NT2/D1 (cell line): ENCODE measurements around the gene GSE1.

ENCODE experiments used
- DNase-seq: peaks from one replicate; pipeline ENCODE4 v3.0.0-alpha.2; 2011; ENCODE audit warnings: low read depth, low spot score
- H3K27me3 ChIP-seq: 2 replicates; pipeline ENCODE4 v1.6.0; 2011; ENCODE audit warnings: mild to moderate bottlenecking; ENCODE audit not compliant: insufficient read length, insufficient read depth
- H3K36me3 ChIP-seq: 2 replicates; pipeline ENCODE4 v1.6.1; 2011; ENCODE audit warnings: mild to moderate bottlenecking, low read length, mixed read lengths; ENCODE audit not compliant: insufficient read depth, insufficient read length
- H3K4me1 ChIP-seq: 2 replicates; pipeline ENCODE4 v1.5.1; 2011; ENCODE audit not compliant: insufficient read depth, insufficient read length
- H3K4me3 ChIP-seq: 2 replicates; pipeline ENCODE4 v1.5.1; 2011; ENCODE audit warnings: low read depth; ENCODE audit not compliant: insufficient read length
- H3K9ac ChIP-seq: 2 replicates; pipeline ENCODE4 v1.6.0; 2011; ENCODE audit warnings: low read depth; ENCODE audit not compliant: insufficient read length
- H3K9me3 ChIP-seq: 2 replicates; pipeline ENCODE4 v1.5.1; 2011; ENCODE audit warnings: mild to moderate bottlenecking, low read length; ENCODE audit not compliant: insufficient read depth
- SUZ12 ChIP-seq: IDR thresholded peaks from 2 replicates; pipeline ENCODE4 v1.6.1; 2011; ENCODE audit not compliant: insufficient read length, insufficient read depth; ENCODE audit errors: extremely low read depth
- YY1 ChIP-seq: IDR thresholded peaks from 2 replicates; pipeline ENCODE4 v1.6.1; 2011; ENCODE audit not compliant: insufficient read length, insufficient read depth
- ZNF274 ChIP-seq: IDR thresholded peaks from 2 replicates; pipeline ENCODE4 v1.6.1; 2011; ENCODE audit warnings: mild to moderate bottlenecking, low read depth, low read length

Gene GSE1

DNA sequence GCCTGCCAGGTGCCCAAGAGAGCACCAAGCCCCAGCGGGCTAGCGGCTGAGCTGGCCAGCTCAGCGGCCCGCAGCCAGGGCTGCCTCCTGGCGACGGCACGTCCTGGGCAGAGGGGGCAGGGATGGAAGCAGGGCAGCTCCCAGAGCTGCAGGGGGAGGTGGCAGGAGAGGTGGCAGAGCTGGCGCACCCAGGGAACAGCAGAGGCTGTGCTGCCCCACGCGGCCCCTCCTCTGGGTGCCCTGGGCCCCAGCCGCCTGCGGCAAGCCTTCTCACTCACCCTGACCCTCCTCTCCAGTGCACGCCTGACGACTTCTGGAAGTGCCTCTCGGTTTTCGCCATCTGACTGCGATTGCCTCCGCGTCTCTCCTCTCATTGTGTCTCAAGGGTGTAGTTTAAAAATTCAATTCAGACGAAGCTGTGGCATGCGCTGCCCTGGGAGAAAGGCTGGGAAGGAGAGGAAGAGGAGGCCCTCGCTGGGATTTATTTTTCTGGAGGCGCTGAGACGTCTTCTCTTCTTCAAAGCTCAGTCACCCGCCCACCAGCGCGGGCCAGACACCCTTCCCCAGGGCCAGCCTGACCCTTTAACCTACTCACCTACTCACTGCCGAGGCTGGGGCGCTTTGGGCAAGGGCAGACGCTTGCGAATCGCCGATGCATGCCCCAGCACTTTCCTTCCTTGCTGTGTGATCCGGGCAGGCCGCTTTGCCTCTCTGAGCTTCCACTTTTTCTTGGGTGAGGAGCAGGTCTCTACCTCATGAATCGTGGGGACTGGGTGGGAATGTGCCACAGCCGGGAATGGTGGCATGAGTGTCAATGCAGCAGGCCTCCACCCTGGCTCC is 24.9 kb downstream of the GSE1 start:
- Histone ChIP-seq H3K4me1 (peaks cover 26% of the 10 kb centered on the region), H3K9me3 (no peaks in the 10 kb centered on the region), H3K36me3 (peaks cover 45% of the 10 kb centered on the region), H3K4me3 (no peak overlapping the region), H3K9ac (no peak overlapping the region), H3K27me3 (no peaks in the 10 kb centered on the region)
- DNase-seq, result no peak
- TF ChIP-seq ZNF274 (no peak), SUZ12 (no peak), YY1 (no peak)

DNA sequence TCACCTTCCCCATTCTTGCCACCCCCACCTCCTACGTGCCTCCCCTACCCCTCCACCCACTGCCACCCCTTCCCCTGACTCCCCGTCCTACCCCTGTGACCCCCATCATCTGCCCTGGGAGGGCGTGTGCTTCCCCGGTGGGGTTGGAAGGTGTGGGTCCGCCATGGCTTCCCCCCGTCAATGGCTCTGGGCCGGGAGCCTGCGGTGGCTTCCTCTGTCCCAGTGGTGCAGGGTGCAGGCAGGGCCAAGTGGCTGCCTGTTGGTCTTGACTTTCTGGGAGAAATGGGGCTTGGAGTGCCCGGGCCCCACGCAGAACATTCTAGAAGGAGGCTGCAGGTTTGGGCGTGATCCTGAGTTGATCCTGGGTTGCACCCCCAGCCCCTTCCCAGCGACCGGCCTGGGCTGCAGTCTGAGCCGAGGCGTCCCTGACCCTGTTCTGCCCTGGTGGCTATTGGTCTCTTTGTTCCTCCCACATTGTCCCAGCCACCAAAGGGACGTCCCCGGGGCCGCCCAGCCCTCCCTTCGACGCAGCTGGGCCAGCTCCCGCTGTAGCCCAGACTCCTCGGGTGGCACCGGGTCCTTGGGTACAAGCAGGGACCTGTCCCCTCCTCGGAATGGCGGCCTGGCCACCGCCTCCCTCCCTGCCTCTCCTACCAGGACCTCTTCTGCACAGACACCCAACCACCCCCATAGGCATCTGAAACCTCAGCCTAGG is 25.7 kb downstream of the GSE1 start:
- TF ChIP-seq SUZ12 (no peak), YY1 (no peak), ZNF274 (no peak)
- Histone ChIP-seq H3K27me3 (no peaks in the 10 kb centered on the region), H3K9ac (no peak overlapping the region), H3K4me1 (peaks cover 26% of the 10 kb centered on the region), H3K9me3 (no peaks in the 10 kb centered on the region), H3K4me3 (no peak overlapping the region), H3K36me3 (peaks cover 38% of the 10 kb centered on the region)
- DNase-seq, result no peak

DNA sequence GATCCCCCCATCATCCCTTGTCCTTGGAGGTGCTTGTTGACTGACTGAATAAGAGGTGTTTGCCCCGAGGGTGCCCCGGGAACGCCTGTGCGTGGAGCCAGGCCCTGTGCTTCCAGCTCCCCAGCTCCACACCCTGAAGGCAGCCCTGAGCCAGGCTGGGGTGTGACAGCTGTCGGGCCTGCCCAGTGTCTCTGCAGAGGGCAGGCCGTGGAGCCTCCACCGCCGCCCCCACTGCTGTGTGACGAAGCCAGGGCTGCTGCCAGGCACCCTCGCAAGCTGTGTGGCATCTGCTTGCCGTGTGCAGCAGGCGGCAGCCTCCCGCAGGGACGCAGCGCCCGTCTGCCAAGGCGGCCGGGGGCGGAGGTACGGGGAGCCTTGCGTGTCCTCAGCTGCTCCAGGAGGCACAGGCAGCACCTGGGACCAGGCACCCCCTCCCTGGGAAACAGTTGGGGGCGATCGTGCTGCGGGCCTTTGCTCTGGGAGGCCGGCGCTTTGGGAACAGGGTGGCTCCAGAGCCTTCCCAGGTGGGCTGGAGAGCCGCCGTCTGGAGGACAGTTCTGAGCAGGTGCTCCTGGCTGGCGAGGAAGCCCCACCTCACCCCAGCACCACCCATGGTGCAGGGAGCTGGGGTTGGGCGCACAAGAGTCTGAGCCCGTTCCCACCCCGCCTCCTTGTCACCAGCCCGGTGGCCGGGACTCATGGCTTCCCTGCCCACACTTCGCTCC is 26.6 kb downstream of the GSE1 start:
- Histone ChIP-seq H3K27me3 (no peaks in the 10 kb centered on the region), H3K9me3 (no peaks in the 10 kb centered on the region), H3K4me3 (no peak overlapping the region), H3K9ac (no peak overlapping the region), H3K4me1 (peaks cover 26% of the 10 kb centered on the region), H3K36me3 (peaks cover 33% of the 10 kb centered on the region)
- no peak for DNase-seq
- TF ChIP-seq SUZ12, result no peak
- TF ChIP-seq YY1, result no peak

DNA sequence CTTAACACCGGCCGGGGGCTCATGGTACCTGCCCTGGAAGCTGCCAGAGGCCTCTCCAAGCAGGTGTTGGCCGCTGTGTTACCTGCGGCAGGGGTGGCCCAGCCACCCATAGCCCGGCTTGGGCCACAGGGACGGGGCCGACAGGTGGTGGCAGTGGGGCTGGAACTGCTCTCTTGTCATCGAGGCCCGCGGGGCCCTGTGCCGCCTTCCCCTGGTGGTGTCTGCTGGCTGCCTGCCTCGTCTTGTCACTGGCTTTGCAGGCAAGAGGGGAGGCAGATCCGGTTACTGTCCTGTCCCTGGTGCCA is 27.1 kb downstream of the GSE1 start:
- H3K36me3 ChIP-seq, result peaks cover 33% of the 10 kb centered on the region
- no peaks in the 10 kb centered on the region for H3K9me3 ChIP-seq
- no peak overlapping the region for H3K4me3 ChIP-seq
- peaks cover 26% of the 10 kb centered on the region for H3K4me1 ChIP-seq
- no peak for TF ChIP-seq SUZ12
- TF ChIP-seq YY1, result no peak
- TF ChIP-seq ZNF274, result no peak
- no peaks in the 10 kb centered on the region for H3K27me3 ChIP-seq
- H3K9ac ChIP-seq, result no peak overlapping the region
- no peak for DNase-seq

DNA sequence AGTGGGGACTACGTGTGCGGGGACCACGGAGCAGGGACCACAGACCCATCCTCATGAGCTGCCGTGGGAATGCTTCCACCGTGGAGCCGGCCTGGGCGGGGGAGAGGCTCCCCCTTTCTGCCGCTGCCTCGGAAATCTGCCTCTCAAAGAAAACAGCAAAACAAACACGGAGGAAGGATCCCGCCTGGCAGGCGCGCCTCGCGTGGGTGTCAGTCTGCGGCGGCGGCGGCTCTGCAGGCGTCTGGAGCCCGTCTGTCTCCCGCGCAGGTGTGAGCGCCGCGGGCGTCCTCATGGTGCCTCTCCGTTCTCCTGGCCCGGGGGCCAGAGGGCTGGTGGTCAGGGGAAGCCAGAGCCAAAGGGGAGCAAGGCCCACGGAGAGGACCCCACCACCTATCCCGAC is 27.5 kb downstream of the GSE1 start:
- H3K4me3 ChIP-seq, result no peak overlapping the region
- no peak for DNase-seq
- no peaks in the 10 kb centered on the region for H3K9me3 ChIP-seq
- no peak overlapping the region for H3K9ac ChIP-seq
- H3K27me3 ChIP-seq, result no peaks in the 10 kb centered on the region
- peaks cover 25% of the 10 kb centered on the region for H3K4me1 ChIP-seq
- TF ChIP-seq ZNF274 (no peak), SUZ12 (no peak), YY1 (no peak)
- H3K36me3 ChIP-seq, result peaks cover 30% of the 10 kb centered on the region

DNA sequence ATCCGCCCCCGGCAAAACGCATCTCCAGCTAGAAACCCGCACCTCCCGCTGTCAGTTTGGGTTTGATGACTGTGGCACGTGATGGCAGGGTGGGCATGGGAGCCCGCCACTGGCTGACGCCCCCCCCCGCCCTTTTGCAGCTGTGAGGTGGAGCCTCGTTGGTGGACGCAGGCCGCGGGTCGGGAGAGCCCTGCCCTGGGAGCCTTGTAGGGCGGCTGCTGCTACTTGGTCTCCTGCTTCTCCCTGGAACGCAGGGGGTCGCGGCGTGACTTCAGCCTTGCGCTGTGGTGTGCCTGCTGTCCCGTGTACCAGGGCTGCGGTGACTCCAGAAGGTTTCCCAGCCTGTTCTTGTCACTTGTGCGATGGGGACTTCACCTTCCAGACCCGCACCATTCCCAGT is 28.2 kb downstream of the GSE1 start:
- peaks cover 25% of the 10 kb centered on the region for H3K36me3 ChIP-seq
- no peak for DNase-seq
- no peak overlapping the region for H3K4me3 ChIP-seq
- H3K9me3 ChIP-seq, result no peaks in the 10 kb centered on the region
- peaks cover 21% of the 10 kb centered on the region for H3K4me1 ChIP-seq
- H3K9ac ChIP-seq, result no peak overlapping the region
- TF ChIP-seq YY1, result no peak
- TF ChIP-seq SUZ12, result no peak
- TF ChIP-seq ZNF274, result no peak
- H3K27me3 ChIP-seq, result no peaks in the 10 kb centered on the region

DNA sequence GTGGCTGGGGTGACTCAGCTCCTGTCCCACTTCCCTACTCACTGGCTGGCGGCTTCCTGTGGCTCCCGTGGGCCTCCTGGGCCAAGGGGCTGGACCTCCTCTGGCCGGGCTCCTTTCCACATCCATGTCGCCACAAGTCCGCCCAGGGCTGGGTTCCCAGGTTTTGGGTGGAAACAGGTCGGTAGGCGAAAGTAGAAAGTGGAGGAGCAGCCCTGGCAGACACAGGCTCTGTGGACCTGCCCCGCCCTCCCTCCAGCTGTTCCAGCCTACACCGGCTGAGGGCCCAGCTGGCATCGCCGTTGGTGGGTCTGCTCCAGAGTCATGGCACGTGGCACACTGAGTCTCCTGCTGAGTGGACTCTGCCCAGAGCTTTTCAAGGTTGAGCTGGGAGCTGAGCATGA is 28.7 kb downstream of the GSE1 start:
- DNase-seq, result no peak
- H3K4me3 ChIP-seq, result no peak overlapping the region
- no peak for TF ChIP-seq ZNF274
- TF ChIP-seq SUZ12, result no peak
- H3K36me3 ChIP-seq, result peaks cover 21% of the 10 kb centered on the region
- H3K9ac ChIP-seq, result no peak overlapping the region
- no peaks in the 10 kb centered on the region for H3K9me3 ChIP-seq
- H3K4me1 ChIP-seq, result peaks cover 21% of the 10 kb centered on the region
- H3K27me3 ChIP-seq, result no peaks in the 10 kb centered on the region
